Panc1 (cell line): ENCODE measurements around the gene PRR5. TPM values are rescaled to one million over a fixed set of nuclear protein-coding genes. Genes with fewer than 3 reads are reported as not detected.

Experiments
- ATAC-seq: fragments of 200-7000 bp; cut with Tn5 transposase; 2 replicates; pipeline ENCODE4 v1.9.1; 2020; ENCODE audit warnings: mild to moderate bottlenecking, moderate library complexity
- BruUV-seq: library from RNA; stranded (reverse); fragments of 400-500 nt; replicated peaks from 2 replicates; lab custom pipeline; 2021; lab: Mats Ljungman, UMichigan
- CTCF ChIA-PET: fragments of 300-600 bp; sonication (Branson Sonifier 250); formaldehyde crosslinking; loops from one replicate; lab custom pipeline; 2022; ENCODE audit warnings: antibody characterized with exemption; lab: Charles Lee
- POLR2A ChIA-PET: fragments of 300-600 bp; sonication (Branson Sonifier 250); formaldehyde crosslinking; loops from one replicate; lab custom pipeline; 2022; ENCODE audit warnings: antibody characterized with exemption; lab: Charles Lee
- DNase-seq: peaks from one replicate; pipeline ENCODE4 v3.0.0-alpha.2; 2010; ENCODE audit warnings: low read depth, low spot score
- H3K27ac ChIP-seq: 2 replicates; pipeline ENCODE4 v1.5.1; 2011; ENCODE audit warnings: mild to moderate bottlenecking, low read length, inconsistent platforms
- H3K27me3 ChIP-seq: fragments of 200-500 bp; sonication (Bioruptor generic); 2 replicates; pipeline ENCODE4 v1.6.0; 2014; ENCODE audit warnings: low read length, inconsistent platforms; ENCODE audit not compliant: control insufficient read depth, insufficient read depth
- H3K36me3 ChIP-seq: fragments of 200-500 bp; sonication (Bioruptor generic); 2 replicates; pipeline ENCODE4 v1.5.1; 2014; ENCODE audit warnings: inconsistent platforms, mild to moderate bottlenecking, low read length, moderate library complexity; ENCODE audit not compliant: control insufficient read depth, insufficient read depth
- H3K4me1 ChIP-seq: 2 replicates; pipeline ENCODE4 v1.5.1; 2011; ENCODE audit warnings: inconsistent platforms, mild to moderate bottlenecking, low read length, moderate library complexity; ENCODE audit not compliant: control insufficient read depth, insufficient read depth
- H3K4me3 ChIP-seq, 2 experiments: 2 replicates each; pipeline ENCODE4 v1.5.1; 2011 to 2012; ENCODE audit warnings: low read depth in 2 of 2, low read length in 2 of 2, mild to moderate bottlenecking in 2 of 2, inconsistent platforms in 1 of 2, moderate library complexity in 1 of 2
- H3K9me3 ChIP-seq: fragments of 200-500 bp; sonication (Bioruptor generic); 2 replicates; pipeline ENCODE4 v1.5.1; 2014; ENCODE audit warnings: low read depth, mild to moderate bottlenecking, inconsistent platforms, low read length, moderate library complexity; ENCODE audit not compliant: control insufficient read depth, insufficient read depth
- POLR2AphosphoS5 ChIP-seq: IDR thresholded peaks from 2 replicates; pipeline ENCODE4 v1.6.1; 2012; ENCODE audit warnings: mild to moderate bottlenecking, low read depth, low read length, moderate library complexity
- SIN3A ChIP-seq: IDR thresholded peaks from 2 replicates; pipeline ENCODE4 v1.6.1; 2012; ENCODE audit warnings: low read depth, mild to moderate bottlenecking, low read length, moderate library complexity, borderline replicate concordance; ENCODE audit not compliant: insufficient read depth
- TCF7L2 ChIP-seq: IDR thresholded peaks from 2 replicates; pipeline ENCODE4 v1.6.1; 2011; ENCODE audit warnings: mild to moderate bottlenecking, low read depth, low read length, inconsistent platforms
- in situ Hi-C: cut with HindIII; loops from 2 replicates; pipeline ENCODE4 v1.10.0; 2016; ENCODE audit warnings: low sequenced_read_pairs, low pct_unique_long_range_greater_than_20kb
- intact Hi-C: fragments of 100-400 bp; cut with micrococcal nuclease; formaldehyde crosslinking; loops from one replicate; pipeline ENCODE4 v1.10.0; 2022; ENCODE audit not compliant: unreplicated experiment
- total RNA-seq: library from RNA; stranded (reverse); gene quantifications from one replicate; pipeline ENCODE4 v1.2.1, GENCODE V29; 2021; ENCODE audit not compliant: unreplicated experiment
- TF ChIP-seq, protein P1 (sequence below), 2 experiments: IDR thresholded peaks; 2 replicates each; pipeline ENCODE4 v1.6.1; 2011 to 2012; ENCODE audit warnings: low read depth in 2 of 2, control low read depth in 1 of 2, low read length in 1 of 2, mild to moderate bottlenecking in 1 of 2, moderate library complexity in 1 of 2; ENCODE audit not compliant: insufficient read depth in 1 of 2
- TF ChIP-seq, protein P2 (sequence below): fragments of 450-650 bp; IDR thresholded peaks from 2 replicates; pipeline ENCODE4 v1.5.1; 2017; ENCODE audit warnings: mild to moderate bottlenecking

The PRR5 gene
- total RNA-seq, 1 experiment from 2014 or later: 11.5 TPM

DNA sequence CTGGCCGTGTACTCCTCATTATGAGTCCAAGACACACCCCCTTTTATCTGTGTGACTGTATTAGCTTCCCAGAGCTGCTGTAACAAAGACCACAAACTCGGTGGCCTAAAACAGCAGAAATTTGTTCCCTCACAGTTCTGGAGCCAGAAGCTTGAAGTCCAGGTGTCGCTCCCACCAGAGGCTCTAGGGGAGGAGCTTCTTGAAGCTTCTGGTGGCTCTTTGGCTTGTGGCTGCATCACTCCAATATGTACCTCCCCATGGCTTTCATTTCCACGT, 3.0 kb downstream of the PRR5 start:
- ATAC-seq: no peak
- no peaks in the 10 kb centered on the region for H3K27me3 ChIP-seq
- H3K9me3 ChIP-seq: no peaks in the 10 kb centered on the region
- H3K4me1 ChIP-seq: 0 out of 2 replicates have a peak, but pooled peaks cover 4% of the 10 kb centered on the region
- H3K36me3 ChIP-seq: no peaks in the 10 kb centered on the region
- no peak overlapping the region for H3K27ac ChIP-seq
- TF ChIP-seq, protein P1, sequence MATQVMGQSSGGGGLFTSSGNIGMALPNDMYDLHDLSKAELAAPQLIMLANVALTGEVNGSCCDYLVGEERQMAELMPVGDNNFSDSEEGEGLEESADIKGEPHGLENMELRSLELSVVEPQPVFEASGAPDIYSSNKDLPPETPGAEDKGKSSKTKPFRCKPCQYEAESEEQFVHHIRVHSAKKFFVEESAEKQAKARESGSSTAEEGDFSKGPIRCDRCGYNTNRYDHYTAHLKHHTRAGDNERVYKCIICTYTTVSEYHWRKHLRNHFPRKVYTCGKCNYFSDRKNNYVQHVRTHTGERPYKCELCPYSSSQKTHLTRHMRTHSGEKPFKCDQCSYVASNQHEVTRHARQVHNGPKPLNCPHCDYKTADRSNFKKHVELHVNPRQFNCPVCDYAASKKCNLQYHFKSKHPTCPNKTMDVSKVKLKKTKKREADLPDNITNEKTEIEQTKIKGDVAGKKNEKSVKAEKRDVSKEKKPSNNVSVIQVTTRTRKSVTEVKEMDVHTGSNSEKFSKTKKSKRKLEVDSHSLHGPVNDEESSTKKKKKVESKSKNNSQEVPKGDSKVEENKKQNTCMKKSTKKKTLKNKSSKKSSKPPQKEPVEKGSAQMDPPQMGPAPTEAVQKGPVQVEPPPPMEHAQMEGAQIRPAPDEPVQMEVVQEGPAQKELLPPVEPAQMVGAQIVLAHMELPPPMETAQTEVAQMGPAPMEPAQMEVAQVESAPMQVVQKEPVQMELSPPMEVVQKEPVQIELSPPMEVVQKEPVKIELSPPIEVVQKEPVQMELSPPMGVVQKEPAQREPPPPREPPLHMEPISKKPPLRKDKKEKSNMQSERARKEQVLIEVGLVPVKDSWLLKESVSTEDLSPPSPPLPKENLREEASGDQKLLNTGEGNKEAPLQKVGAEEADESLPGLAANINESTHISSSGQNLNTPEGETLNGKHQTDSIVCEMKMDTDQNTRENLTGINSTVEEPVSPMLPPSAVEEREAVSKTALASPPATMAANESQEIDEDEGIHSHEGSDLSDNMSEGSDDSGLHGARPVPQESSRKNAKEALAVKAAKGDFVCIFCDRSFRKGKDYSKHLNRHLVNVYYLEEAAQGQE (IDR thresholded peaks at IDR 0.05; ENCODE audit: insufficient read depth in 1 of 2, low read depth in 2 of 2, low read length in 1 of 2): no peak
- no peak for TF ChIP-seq POLR2AphosphoS5
- no peak for TF ChIP-seq SIN3A
- TF ChIP-seq TCF7L2: no peak
- TF ChIP-seq, protein P2, sequence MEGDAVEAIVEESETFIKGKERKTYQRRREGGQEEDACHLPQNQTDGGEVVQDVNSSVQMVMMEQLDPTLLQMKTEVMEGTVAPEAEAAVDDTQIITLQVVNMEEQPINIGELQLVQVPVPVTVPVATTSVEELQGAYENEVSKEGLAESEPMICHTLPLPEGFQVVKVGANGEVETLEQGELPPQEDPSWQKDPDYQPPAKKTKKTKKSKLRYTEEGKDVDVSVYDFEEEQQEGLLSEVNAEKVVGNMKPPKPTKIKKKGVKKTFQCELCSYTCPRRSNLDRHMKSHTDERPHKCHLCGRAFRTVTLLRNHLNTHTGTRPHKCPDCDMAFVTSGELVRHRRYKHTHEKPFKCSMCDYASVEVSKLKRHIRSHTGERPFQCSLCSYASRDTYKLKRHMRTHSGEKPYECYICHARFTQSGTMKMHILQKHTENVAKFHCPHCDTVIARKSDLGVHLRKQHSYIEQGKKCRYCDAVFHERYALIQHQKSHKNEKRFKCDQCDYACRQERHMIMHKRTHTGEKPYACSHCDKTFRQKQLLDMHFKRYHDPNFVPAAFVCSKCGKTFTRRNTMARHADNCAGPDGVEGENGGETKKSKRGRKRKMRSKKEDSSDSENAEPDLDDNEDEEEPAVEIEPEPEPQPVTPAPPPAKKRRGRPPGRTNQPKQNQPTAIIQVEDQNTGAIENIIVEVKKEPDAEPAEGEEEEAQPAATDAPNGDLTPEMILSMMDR: no peak
- no peak overlapping the region for H3K4me3 ChIP-seq
- intact Hi-C loops (no loop called here), in situ Hi-C loops (no loop called here)
- ChIA-PET CTCF (no interaction called here), POLR2A (no interaction called here)
- BruUV-seq: no TSS peak
- DNase-seq: no peak

DNA sequence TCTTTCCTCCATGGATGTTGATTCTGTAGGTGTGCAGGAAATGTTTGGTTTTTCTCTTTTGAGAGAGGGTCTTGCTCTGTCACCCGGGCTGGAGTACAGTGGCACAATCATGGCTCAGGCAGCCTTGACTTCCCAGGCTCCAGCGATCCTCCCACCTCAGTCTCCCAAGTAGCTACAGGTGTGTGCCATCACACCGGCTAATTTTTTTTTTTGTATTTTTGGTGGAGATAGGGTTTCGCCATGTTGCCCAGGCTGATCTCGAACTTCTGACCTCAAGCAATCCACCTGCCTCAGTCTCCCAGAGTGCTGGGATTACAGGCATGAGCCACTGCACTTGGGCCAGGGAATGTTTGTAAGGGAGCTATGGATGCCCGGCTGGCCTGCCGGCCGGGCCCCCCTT, 4.5 kb downstream of the PRR5 start:
- CTCF ChIA-PET: interaction anchor here (0.6 kb wide), 1 partner anchor 29 kb away, joined by 4 read pairs; no protein-coding TSS in a partner anchor
- Histone ChIP-seq H3K36me3 (no peaks in the 10 kb centered on the region), H3K9me3 (no peaks in the 10 kb centered on the region), H3K27ac (no peak overlapping the region), H3K4me3 (no peak overlapping the region), H3K4me1 (0 out of 2 replicates have a peak, but pooled peaks cover 4% of the 10 kb centered on the region), H3K27me3 (no peaks in the 10 kb centered on the region)
- BruUV-seq: no TSS peak
- intact Hi-C loops: no loop called here
- POLR2A ChIA-PET: no interaction called here
- no peak for DNase-seq
- TF ChIP-seq TCF7L2: no peak
- no peak for TF ChIP-seq SIN3A
- TF ChIP-seq, protein P1 (IDR thresholded peaks at IDR 0.05; ENCODE audit: insufficient read depth in 1 of 2, low read depth in 2 of 2, low read length in 1 of 2): no peak
- TF ChIP-seq, protein P2: no peak
- ATAC-seq: no peak
- in situ Hi-C loops: no loop called here
